ENCODE measurements around the gene IL11RA. TPM values are rescaled to one million over a fixed set of nuclear protein-coding genes. Genes with fewer than 3 reads are reported as not detected.

The IL11RA gene
- total and polyA plus RNA-seq, 9 of the 15 experiments (the other 6 are each of a cell fraction or from before 2014, with no cell fraction given), result 0.11 to 5.8 (median 2.8) TPM

DNA sequence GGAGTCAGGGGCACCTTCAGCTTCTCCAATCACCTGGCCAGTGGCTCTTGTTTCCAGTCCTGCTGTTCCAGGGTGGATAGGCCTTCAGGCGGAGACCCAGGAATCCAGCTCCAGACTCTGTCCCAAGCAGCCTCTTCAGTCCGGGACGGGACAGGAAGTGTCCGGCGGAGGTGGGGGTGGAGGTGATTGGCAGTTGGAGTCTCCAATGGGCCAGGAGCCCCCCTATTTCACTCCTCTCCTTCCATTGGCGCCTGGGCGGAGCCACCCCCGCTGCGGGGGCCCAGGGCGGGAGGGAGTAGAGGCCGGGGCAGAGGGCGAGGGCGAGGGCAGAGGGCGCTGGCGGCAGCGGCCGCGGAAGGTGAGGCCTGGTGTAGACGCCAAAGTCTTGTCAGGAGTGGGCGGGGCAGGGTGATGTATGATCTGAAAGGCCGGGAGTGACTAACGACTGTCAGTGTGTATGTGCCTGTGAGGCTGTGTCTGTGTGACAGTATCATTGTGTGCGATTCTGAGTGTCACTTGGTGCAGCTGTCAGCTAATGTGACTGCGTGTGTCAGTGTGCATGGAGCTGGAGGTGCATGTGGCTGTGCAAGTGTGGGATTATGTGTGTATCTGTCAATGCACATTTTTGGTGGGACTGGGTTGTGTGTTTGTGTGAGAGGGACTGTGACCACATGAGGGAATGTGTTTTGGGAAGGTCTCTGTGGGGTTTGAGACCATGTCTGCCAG lies at the start of gene IL11RA (continued):
- TF ChIP-seq RBM25 (IDR thresholded peaks at IDR 0.05; ENCODE audit: low read depth, low read length, severe bottlenecking) (peak; percentile 27), TBP (optimal IDR thresholded peaks at IDR 0.05; ENCODE audit: low read depth, low read length) (peak; percentile 44), EGR1 (conservative IDR thresholded peaks at IDR 0.05) (peak; percentile 98), E2F3 (CRISPR knock-in tag; IDR thresholded peaks at IDR 0.05) (no peak), SPI1 (IDR thresholded peaks at IDR 0.05; ENCODE audit: borderline replicate concordance, low read depth, low read length) (peak; percentile 41; the same call in 1 of the 2 replicates), ZFP91 (CRISPR knock-in tag; IDR thresholded peaks at IDR 0.05) (0 out of 2 replicates have a peak, but pooled peaks have one; percentile 65), MAZ (CRISPR knock-in tag; conservative IDR thresholded peaks at IDR 0.05 in 1 of 2, IDR thresholded peaks at IDR 0.05 in 1 of 2) (peak; percentile 88 to 90), CCNT2 (IDR thresholded peaks at IDR 0.05; ENCODE audit: borderline replicate concordance, extremely low read depth, insufficient read length, low read depth, low read length) (peak; percentile 70), HDAC6 (IDR thresholded peaks at IDR 0.05; ENCODE audit: low read depth, low read length) (no peak), TOE1 (IDR thresholded peaks at IDR 0.05; ENCODE audit: borderline replicate concordance) (peak; percentile 30; the same call in 1 of the 2 replicates), TOE1 (CRISPR knock-in tag; IDR thresholded peaks at IDR 0.05; ENCODE audit: borderline replicate concordance, low read depth) (no peak), RBM34 (IDR thresholded peaks at IDR 0.05; ENCODE audit: borderline replicate concordance, insufficient read depth, low read length) (no peak), RB1 (IDR thresholded peaks at IDR 0.05; ENCODE audit: low read depth) (peak; percentile 48; the same call in 1 of the 2 replicates), NR2C2 (CRISPR knock-in tag; IDR thresholded peaks at IDR 0.05) (0 out of 2 replicates have a peak, but pooled peaks have one; percentile 36), NR2C2 (tag; IDR thresholded peaks at IDR 0.05) (peak; percentile 95), NFYB (IDR thresholded peaks at IDR 0.05; ENCODE audit: extremely low read depth, insufficient read length) (peak; percentile 67), EP300 (IDR thresholded peaks at IDR 0.05; ENCODE audit: low read length) (no peak)
- TF ChIP-seq, protein P1, sequence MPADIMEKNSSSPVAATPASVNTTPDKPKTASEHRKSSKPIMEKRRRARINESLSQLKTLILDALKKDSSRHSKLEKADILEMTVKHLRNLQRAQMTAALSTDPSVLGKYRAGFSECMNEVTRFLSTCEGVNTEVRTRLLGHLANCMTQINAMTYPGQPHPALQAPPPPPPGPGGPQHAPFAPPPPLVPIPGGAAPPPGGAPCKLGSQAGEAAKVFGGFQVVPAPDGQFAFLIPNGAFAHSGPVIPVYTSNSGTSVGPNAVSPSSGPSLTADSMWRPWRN (IDR thresholded peaks at IDR 0.05; ENCODE audit: low read depth), result no peak
- TF ChIP-seq, protein P2, sequence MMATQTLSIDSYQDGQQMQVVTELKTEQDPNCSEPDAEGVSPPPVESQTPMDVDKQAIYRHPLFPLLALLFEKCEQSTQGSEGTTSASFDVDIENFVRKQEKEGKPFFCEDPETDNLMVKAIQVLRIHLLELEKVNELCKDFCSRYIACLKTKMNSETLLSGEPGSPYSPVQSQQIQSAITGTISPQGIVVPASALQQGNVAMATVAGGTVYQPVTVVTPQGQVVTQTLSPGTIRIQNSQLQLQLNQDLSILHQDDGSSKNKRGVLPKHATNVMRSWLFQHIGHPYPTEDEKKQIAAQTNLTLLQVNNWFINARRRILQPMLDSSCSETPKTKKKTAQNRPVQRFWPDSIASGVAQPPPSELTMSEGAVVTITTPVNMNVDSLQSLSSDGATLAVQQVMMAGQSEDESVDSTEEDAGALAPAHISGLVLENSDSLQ (IDR thresholded peaks at IDR 0.05), result peak; percentile 98
